ENCODE measurements around the gene WEE1.
"Not testable (repeated sequence)": the region's sequence is repeated elsewhere in the genome, so short reads cannot be mapped to it uniquely, and the experiment has no call there.

WEE1 gene

DNA sequence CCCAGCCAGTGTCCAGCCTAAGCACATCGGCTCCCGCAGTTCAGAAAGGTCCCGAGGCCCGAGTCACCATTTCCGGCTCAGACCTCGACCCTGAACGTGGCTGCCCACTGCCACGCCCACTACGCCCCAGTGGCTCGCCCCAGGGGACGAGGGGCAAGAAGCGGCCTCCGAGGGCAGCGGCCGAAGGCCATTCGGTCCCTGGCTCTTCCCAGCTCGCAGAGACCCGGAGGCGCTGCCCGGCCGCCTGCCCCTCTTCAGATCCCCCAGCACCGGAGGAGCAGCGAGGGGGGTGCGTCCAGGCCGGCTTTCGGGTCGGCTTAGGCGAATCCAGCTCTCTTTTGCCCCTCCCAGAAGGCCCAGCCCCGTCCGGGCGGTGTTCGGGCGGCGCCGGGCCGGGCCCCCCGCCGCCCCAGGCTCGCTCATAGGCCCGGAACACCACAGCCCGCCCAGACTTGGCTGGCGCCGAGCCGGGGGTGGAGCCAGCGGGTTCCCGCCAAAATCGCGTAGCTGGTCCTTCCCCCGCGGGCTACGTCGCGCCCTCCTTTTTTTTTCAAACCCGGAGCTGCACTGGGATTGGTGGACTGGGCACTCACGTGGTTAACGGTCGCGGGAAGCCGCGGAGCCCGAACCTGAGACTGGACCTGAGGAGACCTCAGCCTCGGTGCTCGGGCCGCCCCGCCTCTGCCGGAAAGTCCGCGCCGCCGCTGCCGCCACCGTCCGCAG lies at the start of gene WEE1:
Gene WEE1, plus strand, starts transcription at position 619 of the 723 bp plus-strand sequence. CDS start 264 bp downstream, outside the sequence.
- peak; percentile 69 to 77 for DNase-seq

- DNase-seq, result no peak
Measured at GRCh38 chr11:9524001-9524400, 49.5 kb upstream of the WEE1 start.

GRCh38 chr11:9525116-9525515 lies 48.4 kb upstream of the WEE1 start:
- no peak for DNase-seq

DNA sequence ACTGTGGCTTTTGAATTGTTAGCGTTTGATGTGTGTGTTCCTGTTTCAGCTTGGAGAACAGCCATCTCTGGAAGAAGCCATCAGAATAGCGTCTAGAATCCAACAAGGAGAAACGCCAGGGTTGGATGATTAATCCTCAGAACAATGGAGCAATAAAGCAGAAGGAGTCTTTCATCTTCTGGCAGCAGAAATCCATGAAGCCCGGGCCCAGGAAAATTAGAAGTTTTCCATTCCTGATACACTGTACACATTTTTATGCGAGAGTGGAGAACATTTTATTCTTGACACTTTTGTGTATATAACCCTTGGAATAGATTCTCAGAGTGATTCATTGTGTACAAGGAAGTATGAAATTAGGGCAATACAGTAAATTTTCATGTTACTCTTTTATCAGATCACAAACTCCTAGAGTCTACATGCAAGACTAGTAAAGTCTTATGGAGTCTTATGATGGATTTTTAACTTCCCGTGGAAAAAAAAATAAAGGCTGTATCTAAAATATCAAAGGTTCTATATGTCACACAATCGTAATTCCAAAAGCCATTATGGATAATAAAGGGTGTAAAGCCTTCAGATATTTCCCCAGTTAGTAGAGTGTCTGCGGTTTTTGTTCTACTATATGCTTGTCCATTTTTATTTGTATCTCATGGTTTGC lies 45.9 kb upstream of the WEE1 start:
- DNase-seq, result no peak

- no peak for DNase-seq
Measured at GRCh38 chr11:9528136-9528501, 45.4 kb upstream of the WEE1 start.

- no peak for DNase-seq
Measured at GRCh38 chr11:9528573-9529333, 44.7 kb upstream of the WEE1 start.

GRCh38 chr11:9529334-9529650 lies 44.2 kb upstream of the WEE1 start:
- no peak for DNase-seq

GRCh38 chr11:9530020-9530621 lies 43.3 kb upstream of the WEE1 start:
- DNase-seq, result no peak

GRCh38 chr11:9530901-9531625 lies 42.4 kb upstream of the WEE1 start:
- DNase-seq, result no peak

- DNase-seq, result no peak
Measured at GRCh38 chr11:9533058-9533457, 40.4 kb upstream of the WEE1 start.

DNA sequence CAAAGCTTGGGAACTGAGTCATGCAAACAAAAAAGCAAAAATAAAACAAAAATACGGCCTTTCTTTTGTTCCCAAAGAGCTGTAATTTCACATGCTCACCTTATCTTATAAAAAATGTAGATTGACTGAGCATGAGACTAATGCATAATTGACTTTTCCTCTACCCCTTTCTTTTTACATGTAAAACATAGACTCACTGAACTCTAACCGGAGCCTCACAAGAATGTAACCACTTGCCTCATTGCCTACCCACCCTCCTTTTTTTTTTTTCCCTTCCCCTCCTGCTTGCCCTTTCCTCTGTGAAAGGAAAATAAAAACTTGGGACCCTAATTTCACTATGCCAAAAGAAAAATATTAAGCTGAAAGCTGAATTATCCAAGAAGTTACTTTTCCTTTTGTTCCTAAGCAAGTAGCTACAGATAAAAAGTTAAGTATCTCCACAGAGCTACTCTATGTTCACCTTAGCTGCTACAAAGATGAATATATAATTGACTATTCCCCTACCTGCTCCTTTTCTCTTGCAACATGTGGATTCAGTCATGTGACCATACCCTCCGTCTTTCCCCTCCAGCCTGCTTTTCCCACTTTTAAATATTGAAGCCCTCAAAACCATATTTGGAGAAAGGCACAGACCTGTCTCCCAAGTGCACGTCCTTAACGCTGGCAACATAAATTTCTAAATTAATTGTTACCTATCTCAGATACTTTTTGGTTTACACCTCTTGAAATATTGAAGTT lies 39.6 kb upstream of the WEE1 start:
- DNase-seq, result no peak

GRCh38 chr11:9535189-9535781 lies 38.2 kb upstream of the WEE1 start:
- no peak for DNase-seq

DNA sequence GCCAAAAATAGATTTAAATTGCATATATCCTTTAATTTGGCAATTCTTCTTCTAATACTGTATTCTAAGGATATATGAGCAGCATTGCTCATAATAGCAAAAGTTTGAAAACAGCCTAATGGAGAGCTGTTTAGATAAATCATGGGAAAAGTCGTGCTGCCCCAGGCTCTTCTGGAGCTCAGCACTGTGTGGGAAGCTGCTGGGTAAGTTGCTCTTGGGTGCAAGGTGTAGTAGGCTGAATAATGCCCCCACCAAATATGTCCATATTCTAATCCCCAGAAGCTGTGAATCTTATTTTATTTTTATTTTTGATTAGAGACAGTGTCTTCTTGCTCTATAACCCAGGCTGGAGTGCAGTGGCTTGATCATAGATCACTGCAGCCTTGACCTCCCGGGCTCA lies 34.9 kb upstream of the WEE1 start:
- DNase-seq, result no peak

DNA sequence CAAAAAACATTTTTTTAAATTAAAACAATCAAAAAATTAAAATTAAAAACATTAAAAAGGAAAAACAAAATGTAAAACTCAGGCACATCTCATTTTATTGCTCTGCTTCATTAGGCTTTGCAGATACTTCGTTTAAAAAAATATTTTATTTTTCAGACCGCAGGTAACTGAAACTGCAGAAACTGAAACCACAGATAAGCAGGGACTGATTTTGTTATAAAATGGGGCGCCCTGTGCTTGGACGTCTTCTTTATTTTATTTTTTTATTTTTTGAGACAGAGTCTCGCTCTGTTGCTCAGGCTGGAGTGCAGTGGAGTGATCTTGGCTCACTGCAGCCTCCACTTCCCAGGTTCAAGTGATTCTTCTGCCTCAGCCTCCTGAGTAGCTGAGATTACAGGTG lies 24.3 kb upstream of the WEE1 start:
- DNase-seq, result not testable (repeated sequence)

GRCh38 chr11:9550191-9550628 lies 23.3 kb upstream of the WEE1 start:
- DNase-seq, result no peak

GRCh38 chr11:9561279-9561982 lies 12.0 kb upstream of the WEE1 start:
- DNase-seq, result no peak

GRCh38 chr11:9562716-9563115 lies 10.8 kb upstream of the WEE1 start:
- DNase-seq, result no peak

GRCh38 chr11:9563196-9563730 lies 10.2 kb upstream of the WEE1 start:
- DNase-seq, result no peak

DNA sequence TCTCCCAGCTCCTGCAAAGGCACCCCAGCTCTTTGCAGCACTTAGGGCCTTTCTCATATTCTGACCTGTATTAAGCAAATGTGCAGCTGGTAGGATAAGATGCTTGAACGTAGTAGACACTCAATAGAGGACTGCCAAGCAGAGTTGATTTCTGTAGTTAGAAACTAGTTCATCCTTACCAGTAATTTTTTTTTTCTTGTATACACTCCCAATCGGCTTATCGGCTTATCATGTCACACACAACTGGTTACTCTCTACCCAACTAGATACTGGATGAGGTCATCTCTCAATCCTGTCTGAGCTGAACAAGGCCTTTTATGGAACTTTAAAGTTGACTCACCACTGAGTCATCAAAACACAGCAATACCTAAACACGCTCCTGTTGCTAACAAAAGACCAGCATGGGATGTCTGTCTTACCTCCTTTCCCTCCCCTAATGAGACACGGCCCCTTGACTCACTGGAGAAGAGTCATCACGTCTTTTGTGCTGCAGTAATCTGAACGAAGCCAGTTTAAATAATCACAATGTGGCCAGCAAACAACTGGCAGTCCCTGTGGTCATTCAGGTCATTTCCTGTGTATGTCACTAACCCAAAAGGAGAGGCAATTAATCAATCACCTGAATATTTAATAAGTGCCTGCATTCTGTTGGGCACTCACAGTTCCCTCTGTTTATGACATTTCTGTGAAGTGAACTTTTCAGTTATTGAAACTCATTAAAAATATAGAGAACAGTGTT lies 7.5 kb upstream of the WEE1 start:
- DNase-seq, result no peak

GRCh38 chr11:9566561-9567063 lies 6.9 kb upstream of the WEE1 start:
- no peak for DNase-seq

All from cerebellar nuclear complex (tissue), 1 donor.